HG02973 (cell line): ENCODE results near the gene LTBP2.

Experiments
- ATAC-seq: cut with Tn5 transposase; IDR thresholded peaks from one replicate; pipeline ENCODE4 v1.9.1; 2021; ENCODE audit warnings: moderate library complexity; ENCODE audit not compliant: unreplicated experiment

Gene LTBP2

GRCh38 chr14:74491956-74492775 is 119.9 kb downstream of the LTBP2 start:
- ATAC-seq = no peak

- ATAC-seq = no peak
These were observed 121.6 kb downstream of the LTBP2 start for GRCh38 chr14:74490486-74490885.

- ATAC-seq = no peak
These were observed 123.1 kb downstream of the LTBP2 start for GRCh38 chr14:74488786-74489397.

- ATAC-seq = no peak
These were observed 125.9 kb downstream of the LTBP2 start for GRCh38 chr14:74486164-74486563.

DNA sequence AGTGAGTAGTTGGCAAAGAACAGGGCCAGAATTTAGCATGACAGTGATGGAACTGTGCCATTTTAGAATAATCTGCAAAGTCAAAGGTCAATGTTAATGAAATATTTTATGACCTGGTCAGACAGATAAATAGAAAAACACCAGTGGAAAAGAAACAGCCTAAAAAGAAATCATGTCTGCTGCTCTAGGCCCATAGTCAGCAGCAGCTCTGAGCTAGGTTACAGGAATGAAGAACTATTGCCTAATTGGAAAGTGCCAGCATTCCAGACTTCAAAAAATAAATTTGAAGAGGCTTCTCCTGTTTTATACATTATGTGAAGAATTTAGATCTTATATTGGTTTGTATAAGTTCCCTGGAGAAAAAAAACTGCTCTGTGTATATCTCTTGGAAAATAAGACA is 128.7 kb downstream of the LTBP2 start:
- ATAC-seq = no peak

- ATAC-seq = no peak
These were observed 129.5 kb downstream of the LTBP2 start for GRCh38 chr14:74482571-74482970.

- no peak for ATAC-seq
These were observed 132.0 kb downstream of the LTBP2 start for GRCh38 chr14:74480046-74480445.

DNA sequence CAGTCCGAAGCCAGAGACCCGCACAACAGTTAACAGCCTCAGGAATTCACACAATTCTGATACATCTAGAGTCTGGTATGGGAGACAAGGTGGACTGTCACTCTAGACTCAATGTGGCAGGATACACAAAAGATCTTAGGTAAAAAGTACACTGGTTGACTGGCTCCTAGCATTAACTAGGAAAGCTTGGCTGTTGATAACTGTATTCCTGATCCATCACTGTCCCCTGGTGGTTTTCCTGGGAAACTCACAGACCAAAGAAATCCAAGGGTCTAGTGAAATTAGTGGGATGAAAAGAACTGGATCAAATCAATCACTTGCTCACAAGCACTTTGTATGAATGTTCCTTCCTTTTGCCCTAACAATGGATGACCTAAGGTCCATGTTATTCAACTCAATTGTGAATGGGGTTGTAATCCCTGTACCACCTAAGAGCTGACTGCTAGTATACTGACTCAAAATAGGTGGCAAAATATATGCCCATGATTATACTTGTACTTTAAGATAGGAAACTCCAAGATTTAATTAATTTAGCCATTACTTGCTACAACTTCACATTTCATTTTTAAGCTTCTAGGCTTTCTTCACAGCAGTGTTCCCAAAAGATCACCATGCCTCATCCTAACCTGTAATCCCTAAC is 132.9 kb downstream of the LTBP2 start:
- no peak for ATAC-seq

- ATAC-seq = no peak
These were observed 135.4 kb downstream of the LTBP2 start for GRCh38 chr14:74476607-74477006.

- ATAC-seq = no peak
These were observed 135.9 kb downstream of the LTBP2 start for GRCh38 chr14:74476107-74476506.

- ATAC-seq = no peak
These were observed 136.4 kb downstream of the LTBP2 start for GRCh38 chr14:74475678-74476077.

GRCh38 chr14:74474376-74474775 is 137.7 kb downstream of the LTBP2 start:
- no peak for ATAC-seq

- ATAC-seq = no peak
These were observed 139.4 kb downstream of the LTBP2 start for GRCh38 chr14:74472601-74473000.

DNA sequence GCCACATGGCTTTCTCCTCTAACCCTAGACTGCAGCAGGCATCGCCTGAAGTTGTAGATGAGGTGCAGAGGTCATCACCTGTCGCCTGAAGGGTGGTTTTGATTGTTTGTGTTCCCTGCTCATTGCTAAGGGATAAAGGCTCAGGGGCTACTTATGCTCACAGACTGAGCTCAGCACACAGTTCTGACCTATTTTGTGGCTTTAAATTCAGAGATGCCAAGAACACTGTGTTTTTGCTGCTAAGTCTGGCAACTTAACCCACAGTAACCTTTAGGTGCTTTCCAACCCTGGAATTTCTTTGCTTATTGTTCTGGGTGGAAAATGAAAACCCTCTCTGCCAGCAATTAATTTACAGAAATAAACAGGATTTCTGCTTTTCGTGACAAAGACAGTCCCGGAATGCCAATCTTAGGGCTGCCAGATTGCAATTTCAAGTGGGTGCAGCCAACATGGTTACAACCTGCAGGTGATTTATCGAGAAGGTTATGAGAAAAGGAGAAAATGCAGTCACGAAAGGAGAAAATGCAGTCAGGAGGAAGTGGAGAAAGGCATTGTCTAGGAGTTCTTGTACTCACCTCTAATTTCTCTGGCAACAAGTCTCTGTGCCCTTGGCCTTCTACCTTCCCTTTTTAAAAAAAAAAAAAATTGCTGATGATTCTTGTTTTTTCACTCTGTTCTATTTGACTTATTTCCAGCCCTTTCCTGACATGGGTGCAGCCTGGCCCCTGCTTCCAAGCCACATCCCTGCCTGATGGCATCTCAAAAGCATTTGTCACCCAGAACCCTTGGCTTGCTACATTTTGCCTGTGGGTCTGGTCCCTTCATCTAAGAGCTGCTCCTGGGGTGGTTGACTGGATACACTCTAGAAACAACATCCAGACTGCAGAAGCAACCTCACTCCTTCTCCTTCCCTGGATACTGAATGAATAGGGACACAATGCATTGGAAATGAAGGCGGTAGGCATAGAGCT is 142.2 kb downstream of the LTBP2 start:
- ATAC-seq = no peak

DNA sequence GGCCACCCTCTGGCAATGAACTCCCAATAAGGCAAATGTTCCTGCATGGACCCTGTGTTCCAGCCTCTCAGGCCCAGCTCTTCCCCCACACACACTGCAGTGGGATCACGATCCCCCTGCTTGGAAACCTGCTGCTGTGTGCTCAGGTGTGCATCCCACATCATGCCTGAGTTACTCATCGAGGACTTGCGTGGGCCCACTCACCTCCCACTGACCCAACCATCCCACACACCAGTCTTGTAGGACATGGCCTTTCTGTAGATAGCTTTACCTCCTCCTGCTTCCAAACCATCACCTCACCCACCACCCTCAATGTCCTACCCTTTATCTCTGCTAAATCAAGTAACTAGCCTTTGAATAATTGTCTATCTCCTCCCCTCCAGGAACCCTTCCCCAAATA is 143.5 kb downstream of the LTBP2 start:
- ATAC-seq = no peak

DNA sequence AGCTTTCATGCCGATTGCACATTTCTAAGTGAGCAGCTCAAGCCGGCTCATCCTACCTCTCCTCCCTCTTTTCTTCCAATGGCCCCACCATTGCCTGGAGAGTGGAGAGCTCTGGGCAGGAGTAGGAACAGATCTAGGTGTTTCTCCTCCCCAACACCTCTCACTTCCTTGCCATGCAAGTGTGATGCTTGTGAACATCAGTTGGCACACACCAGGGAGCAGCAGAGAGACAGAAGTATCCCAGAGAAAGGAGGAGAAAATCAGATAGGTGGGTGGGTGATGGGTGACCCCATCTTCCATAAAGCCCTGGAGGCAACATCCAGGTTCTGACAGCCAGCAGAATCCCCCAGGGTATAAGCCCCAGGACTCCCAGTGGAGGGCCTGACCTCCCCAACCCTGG is 146.7 kb downstream of the LTBP2 start:
- no peak for ATAC-seq

DNA sequence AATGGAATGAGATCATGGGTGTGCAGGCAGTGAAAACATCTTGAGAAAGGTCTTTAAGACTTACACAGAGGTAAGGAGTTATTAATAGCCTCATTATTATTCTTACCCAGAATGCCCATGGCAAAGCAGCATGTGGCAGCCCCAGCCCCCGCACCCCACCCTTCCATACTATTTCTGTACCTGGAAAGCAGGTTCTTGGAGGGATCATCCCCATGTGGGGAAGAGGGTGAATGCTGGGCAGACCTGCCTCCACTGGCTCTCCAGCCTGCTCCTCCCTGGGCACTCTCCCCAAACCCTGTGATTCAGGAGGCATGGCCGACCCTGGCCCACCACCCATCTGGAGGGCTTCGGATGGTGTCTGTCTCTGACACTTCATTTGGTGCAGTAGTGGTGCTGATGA is 147.3 kb downstream of the LTBP2 start:
- no peak for ATAC-seq

GRCh38 chr14:74463697-74464096 is 148.3 kb downstream of the LTBP2 start:
- ATAC-seq = no peak

- ATAC-seq = no peak
These were observed 149.0 kb downstream of the LTBP2 start for GRCh38 chr14:74462993-74463392.

- no peak for ATAC-seq
These were observed 152.1 kb downstream of the LTBP2 start for GRCh38 chr14:74459976-74460375.
